Left lung (tissue), 10 donors: ENCODE results near the gene PRPS1. TPM values are rescaled to one million over a fixed set of nuclear protein-coding genes. Genes with fewer than 3 reads are reported as not detected.

Source experiments
- ATAC-seq: fragments of 200-7000 bp; cut with Tn5 transposase; one replicate; pipeline ENCODE4 v1.9.1; 2020; ENCODE audit warnings: moderate library complexity
- DNase-seq, 4 donors: peaks; one replicate each; pipeline ENCODE4 v3.0.0-alpha.2; 2013 to 2020
- H3K27ac ChIP-seq, 2 donors: fragments of 200-600 bp; sonication (generic) in 1 of 2; one replicate each; pipeline versions ENCODE4 v1.5.0 to v1.8.0; 2020 to 2021
- H3K27me3 ChIP-seq, 2 donors: fragments of 200-600 bp; sonication (generic) in 1 of 2; one replicate each; pipeline versions ENCODE4 v1.5.0 to v1.8.0; 2020 to 2021
- H3K36me3 ChIP-seq, 2 donors: fragments of 200-600 bp; sonication (generic) in 1 of 2; one replicate each; pipeline versions ENCODE4 v1.5.0 to v1.8.0; 2020 to 2021
- H3K4me1 ChIP-seq, 2 donors: fragments of 200-600 bp; one replicate each; pipeline ENCODE4 v1.8.0; 2021
- H3K4me3 ChIP-seq, 2 donors: fragments of 200-600 bp; sonication (generic) in 1 of 2; one replicate each; pipeline versions ENCODE4 v1.5.0 to v1.8.0; 2020 to 2021; ENCODE audit warnings: mild to moderate bottlenecking in 1 of 2
- H3K9me3 ChIP-seq, 2 donors: fragments of 200-600 bp; sonication (generic) in 1 of 2; one replicate each; pipeline versions ENCODE4 v1.5.0 to v1.8.0; 2020 to 2021
- intact Hi-C, 2 donors: fragments of 100-400 bp; cut with DNase I; formaldehyde crosslinking; loops; one replicate each; pipeline versions ENCODE4 v1.11.2 to v1.14.2; 2022
- polyA plus RNA-seq, 6 donors: library from polyadenylated mRNA; unstranded; fragments of 120-200 nt; gene quantifications; one replicate each; pipeline ENCODE4 v1.2.1, GENCODE V29; 2013; ENCODE audit not compliant: insufficient read length in 6 of 6
- total RNA-seq, 2 donors: library from RNA; stranded (reverse); fragmentation: NEBNext Ultra II Directional; extraction: Animal tissue kit (Norgen Biotek cat#: 25700); gene quantifications; one replicate each; pipeline ENCODE4 v1.2.1, GENCODE V29; 2021
- TF ChIP-seq, protein P1 (sequence below), 2 donors: fragments of 200-600 bp; sonication (generic) in 1 of 2; IDR thresholded peaks; one replicate each; pipeline versions ENCODE4 v1.5.0 to v1.8.0; 2021; ENCODE audit warnings: antibody characterized with exemption in 2 of 2
- donor health status: DM: no; HTN: yes; CAD: no.
- donor health status: DM: no; HTN: no; CAD: no.

Gene PRPS1
- total and polyA plus RNA-seq, 8 donors, result 29.4 to 45.3 (median 42.2) TPM

DNA sequence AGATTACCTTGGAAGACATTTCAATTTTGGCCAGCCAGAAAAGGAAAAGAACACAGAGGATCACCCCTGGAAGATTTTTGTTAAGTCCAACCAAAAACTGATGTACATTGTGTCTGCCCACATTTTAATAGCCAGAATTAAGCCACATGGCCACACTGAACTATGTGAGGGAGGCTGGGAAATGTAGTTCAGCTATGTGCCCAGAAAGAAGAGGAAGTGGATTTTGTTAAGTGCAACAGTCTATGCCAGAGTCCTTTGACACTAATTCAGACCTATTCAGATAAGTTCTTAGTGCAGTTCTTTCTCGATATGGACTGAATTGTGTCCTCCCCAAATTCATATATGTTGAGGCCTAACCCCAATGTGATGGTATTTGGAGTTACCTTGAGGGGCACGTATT is 18.4 kb downstream of the PRPS1 start:
- intact Hi-C loops, result no loop called here
- TF ChIP-seq, protein P1, sequence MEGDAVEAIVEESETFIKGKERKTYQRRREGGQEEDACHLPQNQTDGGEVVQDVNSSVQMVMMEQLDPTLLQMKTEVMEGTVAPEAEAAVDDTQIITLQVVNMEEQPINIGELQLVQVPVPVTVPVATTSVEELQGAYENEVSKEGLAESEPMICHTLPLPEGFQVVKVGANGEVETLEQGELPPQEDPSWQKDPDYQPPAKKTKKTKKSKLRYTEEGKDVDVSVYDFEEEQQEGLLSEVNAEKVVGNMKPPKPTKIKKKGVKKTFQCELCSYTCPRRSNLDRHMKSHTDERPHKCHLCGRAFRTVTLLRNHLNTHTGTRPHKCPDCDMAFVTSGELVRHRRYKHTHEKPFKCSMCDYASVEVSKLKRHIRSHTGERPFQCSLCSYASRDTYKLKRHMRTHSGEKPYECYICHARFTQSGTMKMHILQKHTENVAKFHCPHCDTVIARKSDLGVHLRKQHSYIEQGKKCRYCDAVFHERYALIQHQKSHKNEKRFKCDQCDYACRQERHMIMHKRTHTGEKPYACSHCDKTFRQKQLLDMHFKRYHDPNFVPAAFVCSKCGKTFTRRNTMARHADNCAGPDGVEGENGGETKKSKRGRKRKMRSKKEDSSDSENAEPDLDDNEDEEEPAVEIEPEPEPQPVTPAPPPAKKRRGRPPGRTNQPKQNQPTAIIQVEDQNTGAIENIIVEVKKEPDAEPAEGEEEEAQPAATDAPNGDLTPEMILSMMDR (IDR thresholded peaks at IDR 0.05), result no peak

DNA sequence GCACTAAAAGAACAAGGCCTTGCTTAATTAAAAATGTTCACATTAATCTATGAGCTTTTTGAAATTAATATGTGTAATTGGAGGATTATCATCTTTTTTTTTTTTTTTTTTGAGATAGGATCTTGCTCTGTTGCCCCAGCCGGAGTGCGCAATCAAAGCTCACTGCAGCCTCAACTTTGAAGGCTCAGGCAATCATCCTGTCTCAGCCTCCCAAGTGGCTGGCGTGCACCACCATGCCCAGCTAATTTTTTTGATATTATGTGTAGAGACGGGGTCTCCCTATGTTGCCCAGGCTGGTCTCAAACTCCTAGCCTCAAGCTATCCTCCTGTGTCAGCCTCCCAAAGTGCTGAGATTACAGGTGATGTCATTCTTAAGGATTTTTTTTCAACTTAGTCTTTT is 20.0 kb downstream of the PRPS1 start:
- H3K4me1 ChIP-seq, result no peaks in the 10 kb centered on the region
- H3K27ac ChIP-seq, result no peak overlapping the region
- DNase-seq (no peak), ATAC-seq (no peak)
- peaks cover 0 to 6% of the 10 kb centered on the region in 2 donors for H3K27me3 ChIP-seq
- H3K4me3 ChIP-seq, result no peak overlapping the region
- H3K9me3 ChIP-seq, result no peaks in the 10 kb centered on the region
- peaks cover 0 to 29% of the 10 kb centered on the region in 2 donors for H3K36me3 ChIP-seq
- intact Hi-C loops, result no loop called here
- TF ChIP-seq, protein P1 (IDR thresholded peaks at IDR 0.05), result no peak

More for the DNA sequence above, 18.4 kb downstream of the PRPS1 start:
- peaks cover 0 to 6% of the 10 kb centered on the region in 2 donors for H3K27me3 ChIP-seq
- peaks cover 0 to 36% of the 10 kb centered on the region in 2 donors for H3K36me3 ChIP-seq
- no peaks in the 10 kb centered on the region for H3K4me1 ChIP-seq
- ATAC-seq, result no peak
- H3K27ac ChIP-seq, result no peak overlapping the region
- H3K4me3 ChIP-seq, result no peak overlapping the region
- no peaks in the 10 kb centered on the region for H3K9me3 ChIP-seq
- no peak for DNase-seq

DNA sequence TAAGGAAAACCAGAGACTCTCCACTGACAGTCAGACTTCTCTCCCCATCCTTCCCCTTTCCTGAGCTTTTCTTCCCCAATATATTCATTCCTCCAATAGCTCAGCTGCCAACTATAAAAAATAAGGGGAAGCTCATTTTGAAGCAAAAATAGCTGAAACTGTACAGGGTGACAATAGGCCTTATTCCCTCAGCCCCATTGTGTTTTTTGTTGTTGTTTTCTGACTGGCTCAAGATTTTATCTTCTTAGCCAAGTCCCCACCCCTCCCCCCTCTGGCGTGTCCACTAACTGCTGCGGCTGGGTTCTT is 26.2 kb downstream of the PRPS1 start:
- TF ChIP-seq, protein P1 (IDR thresholded peaks at IDR 0.05), result no peak
- intact Hi-C loops, result no loop called here
- peaks cover 0 to 7% of the 10 kb centered on the region in 2 donors for H3K36me3 ChIP-seq

DNA sequence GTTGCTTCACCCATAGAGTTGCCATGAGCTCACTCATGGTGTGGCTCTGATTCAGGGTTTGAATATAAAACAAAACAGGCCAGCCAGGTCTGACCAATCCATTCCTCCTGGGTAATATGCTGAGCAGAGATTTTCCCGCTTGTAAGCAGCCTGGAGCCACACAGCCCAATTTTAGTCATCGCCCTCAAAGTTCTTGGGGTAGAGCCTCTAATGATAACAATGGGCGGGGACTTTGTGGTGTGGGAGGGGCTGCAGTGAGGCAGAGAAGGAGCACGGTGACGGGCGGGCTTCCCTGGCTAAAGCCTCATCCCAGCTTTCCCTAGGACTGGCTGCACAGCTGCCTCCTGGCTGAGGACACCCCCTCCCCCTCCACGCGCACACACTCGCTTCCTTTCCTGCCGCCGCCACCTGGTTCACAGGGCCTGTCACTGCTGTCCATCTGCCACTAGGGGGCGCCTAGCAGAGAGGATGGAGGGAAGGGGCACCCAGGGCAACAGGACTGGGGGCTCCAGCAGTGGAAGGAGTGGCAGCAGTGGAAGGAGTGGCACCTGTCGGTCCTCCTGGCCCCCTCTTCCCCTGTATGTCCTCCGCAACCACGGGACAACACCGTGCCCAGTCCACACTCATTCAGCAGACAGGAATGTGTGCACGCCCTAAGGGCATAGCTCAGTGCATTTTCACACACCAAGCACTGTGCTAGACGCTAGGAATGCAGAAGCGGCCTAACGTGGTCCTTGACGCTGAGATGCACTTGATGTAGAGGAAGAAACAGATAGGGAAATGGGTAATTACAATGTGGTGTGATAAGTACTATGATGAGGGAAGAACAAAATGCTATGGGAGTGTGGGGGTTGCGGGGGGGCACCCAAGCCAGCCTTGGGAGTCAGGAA is 26.8 kb downstream of the PRPS1 start:
- no peak overlapping the region for H3K4me3 ChIP-seq
- H3K27ac ChIP-seq, result peak overlapping the region in 1 of 2 donors; percentile 37
- peaks cover 0 to 12% of the 10 kb centered on the region in 2 donors for H3K4me1 ChIP-seq
- intact Hi-C loops, result loop anchor here in 1 of 2 donors (5.0 kb wide), 1 partner anchor 122 kb away; the partner anchor contains the start of genes NCBP2L and TSC22D3
- TF ChIP-seq, protein P1 (IDR thresholded peaks at IDR 0.05), result peak; percentile 60 to 65
- peak in 3 of 4 donors; percentile 66 to 86 (median 68) for DNase-seq
- no peaks in the 10 kb centered on the region for H3K27me3 ChIP-seq
- no peaks in the 10 kb centered on the region for H3K9me3 ChIP-seq
- peaks cover 0 to under 1% of the 10 kb centered on the region in 2 donors for H3K36me3 ChIP-seq
- ATAC-seq, result peak; percentile 92

More for the DNA sequence above, 26.2 kb downstream of the PRPS1 start:
- ATAC-seq, result no peak
- peak in 1 of 4 donors; percentile 36 for DNase-seq
- Histone ChIP-seq H3K9me3 (no peaks in the 10 kb centered on the region), H3K27me3 (peaks cover 0 to 1% of the 10 kb centered on the region in 2 donors), H3K4me1 (peaks cover 0 to 12% of the 10 kb centered on the region in 2 donors), H3K27ac (peak overlapping the region in 1 of 2 donors; percentile 37), H3K4me3 (no peak overlapping the region)

DNA sequence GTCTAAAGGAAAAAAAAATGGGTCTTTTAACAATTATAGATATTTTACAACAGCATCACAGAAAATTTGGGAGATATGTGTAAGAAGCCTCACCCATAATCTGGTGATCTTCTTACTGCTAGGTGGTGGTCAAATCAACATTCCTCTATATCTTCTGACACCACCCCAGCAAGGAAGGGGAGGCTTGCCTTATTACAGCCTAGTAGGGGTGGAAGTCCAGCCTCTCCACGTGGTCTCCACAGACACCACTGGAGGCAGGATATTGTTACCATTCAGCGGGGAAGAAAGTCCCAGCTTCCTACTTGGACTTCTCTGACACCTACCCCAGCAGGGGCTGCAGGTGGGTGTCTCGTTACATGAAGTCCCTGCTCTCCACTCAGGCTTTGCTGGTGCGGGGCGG is 28.7 kb downstream of the PRPS1 start:
- peaks cover 0 to 12% of the 10 kb centered on the region in 2 donors for H3K4me1 ChIP-seq
- intact Hi-C loops, result loop anchor here in 1 of 2 donors (5.0 kb wide), 1 partner anchor 120 kb away; the partner anchor contains the start of genes NCBP2L and TSC22D3
- no peak overlapping the region for H3K27ac ChIP-seq
- no peaks in the 10 kb centered on the region for H3K27me3 ChIP-seq
- H3K4me3 ChIP-seq, result no peak overlapping the region
- no peak for ATAC-seq
- DNase-seq, result no peak
- H3K9me3 ChIP-seq, result no peaks in the 10 kb centered on the region
- TF ChIP-seq, protein P1 (IDR thresholded peaks at IDR 0.05), result no peak
- H3K36me3 ChIP-seq, result no peaks in the 10 kb centered on the region
